ELR (cell line): ENCODE measurements around the gene UNKL.

Source experiments
- DNase-seq: peaks from one replicate; pipeline ENCODE4 v3.0.0-alpha.2; 2015; ENCODE audit warnings: low read depth

Gene UNKL

GRCh38 chr16:1414532-1415260 is at the start of gene UNKL:
TSS of gene UNKL (minus strand) at chr16:1414704. CDS start at chr16:1414691, 13 bp downstream.
- DNase-seq: peak; percentile 65

- DNase-seq: no peak
Observed at GRCh38 chr16:1461146-1461545, 46.6 kb upstream of the UNKL start.

GRCh38 chr16:1460602-1461138 is 46.2 kb upstream of the UNKL start:
- DNase-seq: no peak

GRCh38 chr16:1459967-1460366 is 45.5 kb upstream of the UNKL start:
- DNase-seq: no peak

- DNase-seq: no peak
Observed at GRCh38 chr16:1458977-1459341, 44.5 kb upstream of the UNKL start.

GRCh38 chr16:1458336-1458976 is 44.0 kb upstream of the UNKL start:
- DNase-seq: peak; percentile 30

GRCh38 chr16:1457489-1458245 is 43.2 kb upstream of the UNKL start:
- no peak for DNase-seq

- no peak for DNase-seq
Observed at GRCh38 chr16:1456951-1457350, 42.4 kb upstream of the UNKL start.

- no peak for DNase-seq
Observed at GRCh38 chr16:1455190-1456171, 41.0 kb upstream of the UNKL start.

- DNase-seq: no peak
Observed at GRCh38 chr16:1454561-1454960, 40.1 kb upstream of the UNKL start.

GRCh38 chr16:1453316-1453715 is 38.8 kb upstream of the UNKL start:
- DNase-seq: no peak

- DNase-seq: no peak
Observed at GRCh38 chr16:1452530-1452929, 38.0 kb upstream of the UNKL start.

GRCh38 chr16:1451702-1452392 is 37.3 kb upstream of the UNKL start:
- DNase-seq: no peak

GRCh38 chr16:1450841-1451240 is 36.3 kb upstream of the UNKL start:
- no peak for DNase-seq

- no peak for DNase-seq
Observed at GRCh38 chr16:1450218-1450617, 35.7 kb upstream of the UNKL start.

GRCh38 chr16:1449201-1449788 is 34.8 kb upstream of the UNKL start:
- no peak for DNase-seq

GRCh38 chr16:1448536-1449116 is 34.1 kb upstream of the UNKL start:
- DNase-seq: no peak

GRCh38 chr16:1447965-1448364 is 33.5 kb upstream of the UNKL start:
- no peak for DNase-seq

- DNase-seq: no peak
Observed at GRCh38 chr16:1446296-1447080, 32.0 kb upstream of the UNKL start.
